Myocyte (in vitro differentiated cells): Measurements from ENCODE around the gene PLEKHG2. TPM values are rescaled to one million over a fixed set of nuclear protein-coding genes. Genes with fewer than 3 reads are reported as not detected.
A peak's percentile ranks its signal among the peaks of the same experiment; 100 is the strongest.
"Not testable (repeated sequence)": the region's sequence is repeated elsewhere in the genome, so short reads cannot be mapped to it uniquely, and the experiment has no call there.

Experiments
- DNase-seq: peaks from one replicate; pipeline ENCODE4 v3.0.0-alpha.2; 2012; ENCODE audit warnings: low read depth
- total RNA-seq: library from RNA; depleted of rRNA; stranded (reverse); fragments of >200 nt; gene quantifications from 2 replicates; pipeline ENCODE4 v1.2.3, GENCODE V29; 2014

Gene PLEKHG2
- total RNA-seq, 1 donor from 2014 or later = 14.3 TPM

GRCh38 chr19:39435499-39436349 is 23.3 kb downstream of the PLEKHG2 start, which contains the start of gene RPS16:
Gene RPS16, minus strand, starts transcription at chr19:39435949. Its CDS starts 54 bp downstream, at chr19:39435895.
- peak; percentile 98 for DNase-seq

GRCh38 chr19:39436350-39436716 is 23.9 kb downstream of the PLEKHG2 start:
- no peak for DNase-seq

- DNase-seq = no peak
These were observed 25.9 kb downstream of the PLEKHG2 start for GRCh38 chr19:39438270-39438934.

- no peak for DNase-seq
These were observed 32.2 kb downstream of the PLEKHG2 start for GRCh38 chr19:39444598-39445195.

GRCh38 chr19:39445196-39446111 is 33.0 kb downstream of the PLEKHG2 start, which contains the start of gene SUPT5H:
Gene SUPT5H, plus strand, starts transcription at chr19:39445582. Its CDS starts 309 bp downstream, at chr19:39445891.
- peak; percentile 97 for DNase-seq

GRCh38 chr19:39446365-39447084 is 34.1 kb downstream of the PLEKHG2 start:
- no peak for DNase-seq

GRCh38 chr19:39448271-39448670 is 35.8 kb downstream of the PLEKHG2 start:
- peak; percentile 73 for DNase-seq

GRCh38 chr19:39449116-39449797 is 36.8 kb downstream of the PLEKHG2 start:
- no peak for DNase-seq

GRCh38 chr19:39451257-39451656 is 38.8 kb downstream of the PLEKHG2 start:
- DNase-seq = not testable (repeated sequence)

- no peak for DNase-seq
These were observed 50.9 kb downstream of the PLEKHG2 start for GRCh38 chr19:39463403-39463802.

GRCh38 chr19:39465956-39466747 is 53.7 kb downstream of the PLEKHG2 start:
- DNase-seq = no peak

- DNase-seq = no peak
These were observed 55.5 kb downstream of the PLEKHG2 start for GRCh38 chr19:39467941-39468340.

- DNase-seq = no peak
These were observed 56.6 kb downstream of the PLEKHG2 start for GRCh38 chr19:39469036-39469435.

- DNase-seq = no peak
These were observed 57.1 kb downstream of the PLEKHG2 start for GRCh38 chr19:39469567-39469966.

- no peak for DNase-seq
These were observed 58.4 kb downstream of the PLEKHG2 start for GRCh38 chr19:39470724-39471339.

GRCh38 chr19:39471756-39472536 is 59.5 kb downstream of the PLEKHG2 start:
- peak; percentile 88 for DNase-seq

GRCh38 chr19:39472746-39473442 is 60.4 kb downstream of the PLEKHG2 start:
- peak; percentile 71 for DNase-seq
